Femur (tissue), 1 donor: ENCODE data around the gene ADRA2B.
A peak's percentile ranks its signal among the peaks of the same experiment; 100 is the strongest.

ENCODE experiments used
- DNase-seq: peaks from one replicate; pipeline ENCODE4 v3.0.0-alpha.2; 2017

ADRA2B gene

GRCh38 chr2:96103187-96103601, 13.2 kb downstream of the ADRA2B start:
- no peak for DNase-seq

GRCh38 chr2:96102596-96103186, 13.7 kb downstream of the ADRA2B start:
- DNase-seq: no peak

- peak; percentile 13 for DNase-seq
These were observed 15.5 kb downstream of the ADRA2B start for GRCh38 chr2:96100893-96101304.

- peak; percentile 12 for DNase-seq
These were observed 16.2 kb downstream of the ADRA2B start for GRCh38 chr2:96099861-96100798.

DNA sequence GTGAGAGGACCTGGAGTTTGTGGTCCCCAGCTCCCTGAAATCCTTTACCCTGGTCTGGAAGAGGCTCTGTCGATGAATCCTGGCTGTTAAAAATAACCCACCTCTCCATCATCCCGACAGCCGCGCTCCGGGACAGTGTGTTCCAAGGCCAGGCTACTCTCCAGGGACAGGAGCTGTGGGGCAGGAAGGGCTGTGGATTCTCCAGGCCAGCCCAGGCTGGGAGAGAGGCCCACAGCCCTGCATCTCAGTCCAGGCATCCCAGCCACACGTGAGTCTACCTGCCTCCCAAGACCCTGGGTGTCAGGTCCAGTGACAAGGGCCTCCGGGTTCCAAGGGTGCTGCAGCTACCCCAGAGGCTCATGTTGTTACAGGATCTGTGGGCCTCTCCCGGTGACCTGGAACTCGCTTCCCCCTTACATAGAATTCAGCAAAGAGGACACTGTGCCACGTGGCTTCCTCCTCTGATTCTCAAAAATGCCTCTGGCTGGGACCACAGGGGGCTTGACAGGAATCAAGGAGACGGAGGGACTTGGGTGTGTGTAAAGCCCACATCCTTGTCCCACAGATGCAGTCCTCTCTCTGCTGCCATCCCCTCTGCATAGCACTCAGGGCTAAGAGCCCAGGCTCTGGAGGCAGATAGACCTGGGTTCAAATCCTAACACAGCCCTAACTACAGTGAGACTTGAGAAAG, 17.3 kb downstream of the ADRA2B start:
- no peak for DNase-seq

- no peak for DNase-seq
These were observed 18.2 kb downstream of the ADRA2B start for GRCh38 chr2:96097951-96098823.

- DNase-seq: no peak
These were observed 18.9 kb downstream of the ADRA2B start for GRCh38 chr2:96097441-96097840.

DNA sequence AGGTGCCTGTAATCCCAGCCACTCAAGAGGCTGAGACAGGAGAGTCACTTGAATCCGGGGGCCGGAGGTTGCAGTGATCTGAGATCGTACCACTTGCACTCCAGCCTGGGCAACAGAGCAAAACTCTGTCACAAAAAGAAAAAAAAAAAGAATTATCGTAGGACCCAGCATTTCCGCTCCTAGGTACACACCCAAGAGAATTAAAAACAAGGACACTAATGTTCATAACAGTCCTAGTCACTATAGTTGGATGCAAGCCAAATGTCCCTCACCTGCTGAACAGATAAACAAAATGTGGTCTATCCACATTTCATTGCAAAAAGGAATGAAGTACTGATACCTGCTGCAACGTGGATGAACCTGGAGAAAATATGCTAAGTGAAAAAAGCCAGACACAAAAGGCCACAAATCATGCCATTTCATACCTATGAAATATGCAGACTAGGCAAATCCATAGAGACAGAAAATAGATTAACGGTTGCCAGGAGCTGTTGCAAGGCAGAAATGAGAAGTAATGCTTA, 21.2 kb downstream of the ADRA2B start:
- no peak for DNase-seq

DNA sequence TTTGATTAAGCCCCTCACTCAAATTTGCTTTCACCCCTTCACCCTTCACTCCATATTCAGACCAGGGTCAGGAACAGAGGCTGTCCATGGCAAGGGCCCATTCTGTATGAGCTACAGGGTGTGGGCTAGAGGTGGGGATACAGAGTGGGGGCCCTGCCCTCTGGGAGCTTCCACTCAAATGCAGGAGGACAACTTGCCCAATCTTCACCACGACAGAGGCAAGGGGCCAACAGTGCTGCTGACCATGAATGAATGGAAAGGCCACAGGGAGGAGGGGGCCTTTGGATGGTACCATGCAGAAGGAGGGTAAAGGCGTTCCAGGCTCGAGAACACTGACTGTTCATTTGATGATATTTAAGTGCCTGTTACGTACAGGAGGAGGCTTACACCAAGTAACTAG, 22.8 kb downstream of the ADRA2B start:
- DNase-seq: no peak

- no peak for DNase-seq
These were observed 23.4 kb downstream of the ADRA2B start for GRCh38 chr2:96092951-96093350.

- no peak for DNase-seq
These were observed 23.8 kb downstream of the ADRA2B start for GRCh38 chr2:96092573-96092877.

DNA sequence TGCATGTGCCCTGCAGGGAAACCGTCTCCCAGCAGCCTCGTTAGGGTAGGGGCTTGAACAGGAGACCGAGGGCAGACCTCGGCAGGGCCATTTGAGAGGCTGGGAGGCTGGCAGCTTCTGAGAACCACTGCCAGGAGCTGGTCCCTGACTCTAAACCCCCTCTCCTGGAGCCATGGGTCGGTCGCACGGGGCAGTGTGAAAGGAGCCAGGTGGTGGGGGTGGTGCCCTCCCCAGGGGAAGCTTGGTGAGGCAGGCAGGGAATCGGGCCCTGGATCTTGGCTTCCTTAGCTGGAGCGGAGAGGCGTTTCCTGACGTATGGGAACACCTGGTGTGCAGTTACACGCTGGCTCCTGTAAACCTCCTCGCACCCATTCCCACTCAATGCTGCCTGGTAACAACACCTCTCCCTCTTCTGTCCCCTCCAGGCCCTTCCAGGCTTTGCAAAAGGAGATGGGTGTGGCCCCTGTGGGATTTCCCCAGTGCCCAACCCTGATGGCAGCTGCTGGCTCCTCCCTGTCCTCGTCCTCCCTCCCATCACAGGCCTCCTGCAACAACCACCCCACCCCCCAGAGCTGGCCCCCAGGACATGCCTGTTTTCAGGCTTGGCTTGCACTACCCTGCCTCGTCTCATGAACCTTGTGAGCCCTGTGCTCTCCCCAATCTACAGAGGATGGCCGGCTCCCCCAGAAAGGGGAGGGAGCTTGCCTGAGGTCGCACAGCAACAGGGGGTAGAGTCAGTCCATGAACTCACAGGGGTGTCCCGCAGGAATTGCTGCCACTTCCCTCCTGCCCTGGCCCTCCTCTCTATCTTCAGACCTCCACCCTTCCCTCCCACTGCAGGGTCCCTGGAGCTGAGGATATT, 24.4 kb downstream of the ADRA2B start:
- DNase-seq: peak; percentile 14

DNA sequence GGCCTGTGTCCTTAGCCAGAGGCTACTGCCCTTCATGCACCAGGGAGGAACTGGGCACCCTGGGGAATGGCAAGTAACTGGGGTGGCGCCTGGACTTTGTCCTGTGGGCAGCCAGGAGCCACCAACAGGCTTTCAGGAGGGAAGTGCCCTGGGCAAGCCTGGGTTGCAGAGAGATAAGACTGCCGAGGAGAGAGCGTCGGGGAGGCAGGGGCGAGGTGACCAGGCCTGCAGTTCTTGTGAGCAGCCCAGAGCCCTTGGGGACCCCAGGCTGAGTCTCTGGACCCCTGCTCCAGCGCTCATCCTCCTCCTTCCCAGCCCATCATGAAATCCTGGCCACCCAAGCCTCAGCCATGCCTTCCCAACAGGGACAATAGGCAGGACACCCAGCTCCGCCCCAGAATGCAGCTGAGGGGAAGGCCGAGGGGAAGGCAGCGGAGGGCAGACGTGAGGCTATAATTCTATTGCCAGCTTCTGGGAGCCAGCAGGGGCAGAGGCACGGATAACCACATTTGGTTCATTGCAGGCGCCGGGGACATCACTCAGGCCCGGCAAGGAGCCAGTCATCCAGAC, 25.1 kb downstream of the ADRA2B start:
- no peak for DNase-seq

- no peak for DNase-seq
These were observed 26.0 kb downstream of the ADRA2B start for GRCh38 chr2:96090196-96090926.

DNA sequence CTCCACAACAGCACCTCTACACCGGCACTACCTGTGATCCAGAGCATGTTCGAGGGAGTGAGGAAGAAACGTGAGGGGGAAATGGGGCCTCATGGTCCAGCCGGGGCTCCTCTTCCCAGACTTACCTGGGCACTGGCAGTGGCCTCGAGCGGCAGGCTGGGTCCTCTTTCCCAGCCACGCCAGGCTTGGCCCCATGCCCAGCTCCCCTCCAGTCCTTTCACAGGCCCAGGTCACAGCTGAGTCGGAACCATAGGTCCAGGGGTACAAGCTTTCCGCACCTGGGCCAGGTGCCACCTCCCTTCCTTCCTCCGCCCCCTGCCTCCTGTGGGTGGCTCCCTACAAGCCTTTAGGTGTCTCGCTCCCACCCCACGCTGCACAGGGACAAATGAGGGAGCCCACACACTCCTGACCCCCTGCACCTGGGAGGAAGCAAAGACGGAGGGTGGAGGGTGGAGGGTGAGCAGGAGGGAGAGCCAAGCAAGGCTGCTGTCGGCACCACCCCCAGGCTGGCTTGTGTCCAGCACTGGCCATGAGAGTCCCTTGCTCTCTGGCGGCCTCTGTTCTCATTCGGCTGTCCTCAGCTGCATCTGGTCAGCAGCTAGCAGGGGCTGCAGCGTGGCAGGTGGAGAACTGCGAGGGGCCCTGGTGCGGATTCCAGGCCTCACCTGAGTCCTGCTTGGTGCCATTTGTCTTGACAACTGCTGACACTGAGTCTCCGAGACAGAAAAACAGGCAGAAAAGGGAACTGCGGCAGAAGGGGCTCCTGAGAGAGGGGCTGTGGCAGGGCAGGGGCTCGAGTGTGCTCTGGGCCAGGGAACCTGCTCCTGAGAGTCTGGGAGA, 26.8 kb downstream of the ADRA2B start:
- DNase-seq: peak; percentile 37

DNA sequence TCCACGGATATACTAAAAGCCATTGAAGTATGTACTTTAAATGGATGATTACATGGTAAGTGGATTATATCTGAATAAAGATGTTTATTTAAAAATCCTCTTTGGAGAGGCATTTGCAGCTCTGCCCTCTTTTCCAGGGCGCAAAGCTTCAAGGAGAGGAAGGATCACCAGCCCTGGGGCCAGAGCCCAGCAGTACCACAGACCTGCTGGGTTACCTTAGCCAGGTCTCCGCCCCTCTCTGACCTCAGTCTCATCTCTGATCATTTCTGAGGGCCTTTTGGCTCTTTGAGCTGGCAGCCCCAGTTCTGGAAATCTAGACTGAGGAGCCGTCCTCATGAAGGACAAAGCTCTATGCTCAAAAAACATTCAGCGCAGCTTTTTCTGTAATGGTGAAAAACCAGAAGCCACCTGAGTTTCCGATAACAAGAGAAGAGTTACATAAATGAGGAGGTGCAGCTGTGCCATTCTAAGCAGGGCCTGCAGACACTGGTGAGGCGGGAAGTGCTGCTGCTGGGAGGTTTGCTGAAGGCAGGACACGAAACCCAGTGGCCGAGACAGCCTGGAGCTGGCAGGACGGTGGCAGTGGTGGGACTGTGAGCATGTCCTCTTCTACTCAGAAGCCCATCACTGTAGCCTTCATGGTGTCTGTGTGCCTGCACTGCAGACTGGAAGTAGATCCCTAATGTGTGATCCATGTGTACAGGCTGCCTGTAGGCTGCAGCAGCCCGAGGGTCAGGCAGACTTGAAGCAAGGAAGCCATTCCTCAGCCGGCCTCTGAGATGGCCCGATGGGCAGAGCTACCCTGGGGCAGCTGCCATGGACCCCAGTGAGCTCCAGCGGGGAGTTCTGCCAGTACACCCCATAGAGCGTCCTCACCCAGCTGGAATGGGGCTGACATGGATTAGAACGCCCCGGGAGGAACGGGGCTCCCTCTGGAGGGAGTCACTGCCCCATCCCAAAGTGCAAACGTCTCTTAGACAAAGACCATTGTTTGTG, 27.7 kb downstream of the ADRA2B start:
- no peak for DNase-seq

- DNase-seq: no peak
These were observed 29.2 kb downstream of the ADRA2B start for GRCh38 chr2:96087130-96087529.
